ENCODE measurements around the gene ANKRD44. TPM values are rescaled to one million over a fixed set of nuclear protein-coding genes. Genes with fewer than 3 reads are reported as not detected.
"Not testable (repeated sequence)": the region's sequence is repeated elsewhere in the genome, so short reads cannot be mapped to it uniquely, and the experiment has no call there.

ANKRD44 gene
- total RNA-seq, 2 donors from 2014 or later: 57.8 to 93.4 TPM

DNA sequence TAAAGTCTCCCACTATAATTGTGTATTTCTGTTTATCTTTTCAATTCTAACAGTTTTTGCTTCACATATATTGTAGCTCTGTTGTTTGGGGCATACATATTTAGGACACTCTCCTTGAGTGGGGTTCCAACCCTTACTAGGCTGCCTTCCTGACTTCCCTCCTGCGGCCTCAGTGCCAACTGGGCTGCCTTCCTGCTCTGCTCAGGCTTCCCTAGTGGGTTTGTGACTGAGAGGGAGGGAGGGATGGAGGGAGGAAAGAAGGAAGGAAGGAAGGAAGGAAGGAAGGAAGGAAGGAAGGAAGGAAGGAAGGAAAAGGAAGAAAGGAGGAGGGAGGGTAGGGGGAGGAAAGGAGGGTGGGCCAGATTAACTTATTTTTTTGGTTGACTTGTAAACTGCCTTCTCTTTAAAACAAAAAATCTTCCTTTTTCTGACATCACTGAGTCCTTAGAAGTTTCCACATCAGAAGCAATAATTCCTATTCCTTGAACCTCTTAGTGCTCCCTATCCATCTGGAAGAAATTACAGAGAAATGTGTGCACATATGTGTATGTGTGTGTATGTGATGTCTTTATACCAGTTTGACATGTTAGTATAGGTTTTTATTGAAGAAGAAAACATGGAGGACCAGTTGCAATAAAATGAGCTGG lies 238.7 kb downstream of the ANKRD44 start:
- Histone ChIP-seq H3K9me3 (no peaks in the 10 kb centered on the region), H3K27me3 (replicated peaks; ENCODE audit: insufficient read depth) (no peaks in the 10 kb centered on the region), H3K4me3 (no peak overlapping the region), H3K36me3 (no peaks in the 10 kb centered on the region), H3K4me1 (ENCODE audit: control insufficient read depth in 1 of 2, low read depth in 2 of 2) (peaks cover 7 to 12% of the 10 kb centered on the region in 2 donors), H3K27ac (no peak overlapping the region)
- TF ChIP-seq, protein P1, sequence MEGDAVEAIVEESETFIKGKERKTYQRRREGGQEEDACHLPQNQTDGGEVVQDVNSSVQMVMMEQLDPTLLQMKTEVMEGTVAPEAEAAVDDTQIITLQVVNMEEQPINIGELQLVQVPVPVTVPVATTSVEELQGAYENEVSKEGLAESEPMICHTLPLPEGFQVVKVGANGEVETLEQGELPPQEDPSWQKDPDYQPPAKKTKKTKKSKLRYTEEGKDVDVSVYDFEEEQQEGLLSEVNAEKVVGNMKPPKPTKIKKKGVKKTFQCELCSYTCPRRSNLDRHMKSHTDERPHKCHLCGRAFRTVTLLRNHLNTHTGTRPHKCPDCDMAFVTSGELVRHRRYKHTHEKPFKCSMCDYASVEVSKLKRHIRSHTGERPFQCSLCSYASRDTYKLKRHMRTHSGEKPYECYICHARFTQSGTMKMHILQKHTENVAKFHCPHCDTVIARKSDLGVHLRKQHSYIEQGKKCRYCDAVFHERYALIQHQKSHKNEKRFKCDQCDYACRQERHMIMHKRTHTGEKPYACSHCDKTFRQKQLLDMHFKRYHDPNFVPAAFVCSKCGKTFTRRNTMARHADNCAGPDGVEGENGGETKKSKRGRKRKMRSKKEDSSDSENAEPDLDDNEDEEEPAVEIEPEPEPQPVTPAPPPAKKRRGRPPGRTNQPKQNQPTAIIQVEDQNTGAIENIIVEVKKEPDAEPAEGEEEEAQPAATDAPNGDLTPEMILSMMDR (IDR thresholded peaks at IDR 0.05): no peak
- ATAC-seq (ENCODE audit: insufficient number of reproducible peaks, low FRiP score, low read depth) (no peak), DNase-seq (ENCODE audit: low spot score) (no peak)

DNA sequence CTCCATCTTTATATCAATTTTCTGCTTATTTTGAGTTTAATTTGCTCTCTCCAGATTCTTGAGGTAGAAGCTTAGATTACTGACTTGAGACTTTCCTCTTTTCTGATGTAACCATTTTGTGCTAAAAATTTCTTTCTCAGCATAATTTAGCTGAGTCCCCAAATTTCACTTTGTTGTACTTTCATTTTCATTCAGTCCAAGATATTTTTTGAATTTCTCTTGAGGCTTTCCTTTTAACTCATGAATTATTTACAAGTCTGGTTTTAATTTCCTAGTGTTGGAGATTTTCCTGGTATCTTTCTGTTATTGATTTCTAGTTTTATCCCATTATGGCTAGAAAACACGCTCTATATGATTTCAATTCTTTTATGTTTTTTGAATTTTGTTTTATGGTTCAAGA lies 239.4 kb downstream of the ANKRD44 start:
- DNase-seq (ENCODE audit: low spot score) (no peak), ATAC-seq (ENCODE audit: insufficient number of reproducible peaks, low FRiP score, low read depth) (no peak)
- Histone ChIP-seq H3K9me3 (no peaks in the 10 kb centered on the region), H3K27me3 (replicated peaks; ENCODE audit: insufficient read depth) (no peaks in the 10 kb centered on the region), H3K4me1 (ENCODE audit: control insufficient read depth in 1 of 2, low read depth in 2 of 2) (peaks cover 7 to 12% of the 10 kb centered on the region in 2 donors), H3K27ac (no peak overlapping the region), H3K4me3 (no peak overlapping the region), H3K36me3 (no peaks in the 10 kb centered on the region)
- TF ChIP-seq, protein P1 (IDR thresholded peaks at IDR 0.05): no peak

DNA sequence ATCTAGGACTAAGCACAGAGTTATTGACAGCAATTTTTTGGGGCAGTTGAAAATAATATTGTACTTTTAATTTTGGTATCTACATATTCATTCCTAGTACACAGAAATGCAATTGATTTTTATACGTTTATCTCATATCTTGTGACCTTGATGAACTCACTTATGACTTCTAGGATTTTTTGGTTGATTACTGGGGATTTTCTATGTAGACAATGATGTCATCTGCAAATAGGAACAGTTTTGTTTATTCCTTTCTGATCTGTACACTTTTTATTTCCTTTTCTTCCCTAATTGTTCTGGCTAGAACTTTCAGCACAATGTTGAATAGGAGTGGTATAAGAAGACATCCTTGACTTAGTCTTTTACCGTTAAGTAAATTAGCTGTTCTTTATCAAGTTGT lies 240.6 kb downstream of the ANKRD44 start:
- Histone ChIP-seq H3K4me1 (ENCODE audit: control insufficient read depth in 1 of 2, low read depth in 2 of 2) (peaks cover 7 to 12% of the 10 kb centered on the region in 2 donors), H3K36me3 (no peaks in the 10 kb centered on the region), H3K27ac (no peak overlapping the region), H3K4me3 (no peak overlapping the region), H3K27me3 (replicated peaks; ENCODE audit: insufficient read depth) (no peaks in the 10 kb centered on the region), H3K9me3 (no peaks in the 10 kb centered on the region)
- ATAC-seq (ENCODE audit: insufficient number of reproducible peaks, low FRiP score, low read depth) (no peak), DNase-seq (ENCODE audit: low spot score) (no peak)
- TF ChIP-seq, protein P1 (IDR thresholded peaks at IDR 0.05): no peak

DNA sequence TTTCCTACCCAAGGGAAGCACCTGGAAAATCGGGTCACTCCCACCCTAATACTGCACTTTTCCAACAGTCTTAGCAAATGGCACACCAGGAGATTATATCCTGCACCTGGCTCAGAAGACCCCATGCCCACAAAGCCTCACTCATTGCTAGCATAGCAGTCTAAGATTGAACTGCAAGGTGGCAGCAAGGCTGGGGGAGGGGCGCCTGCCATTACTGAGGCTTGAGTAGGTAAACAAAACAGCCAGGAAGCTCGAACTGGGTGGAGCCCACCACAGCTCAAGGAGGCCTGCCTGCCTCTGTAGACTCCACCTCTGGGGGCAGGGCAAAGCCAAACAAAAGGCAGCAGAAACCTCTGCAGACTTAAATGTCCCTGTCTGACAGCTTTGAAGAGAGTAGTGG lies 248.0 kb downstream of the ANKRD44 start:
- H3K9me3 ChIP-seq; H3K4me1 ChIP-seq (ENCODE audit: control insufficient read depth in 1 of 2, low read depth in 2 of 2); H3K27ac ChIP-seq; DNase-seq (ENCODE audit: low spot score); H3K27me3 ChIP-seq (replicated peaks; ENCODE audit: insufficient read depth); ATAC-seq (ENCODE audit: insufficient number of reproducible peaks, low FRiP score, low read depth); H3K4me3 ChIP-seq; H3K36me3 ChIP-seq: not testable (repeated sequence)

DNA sequence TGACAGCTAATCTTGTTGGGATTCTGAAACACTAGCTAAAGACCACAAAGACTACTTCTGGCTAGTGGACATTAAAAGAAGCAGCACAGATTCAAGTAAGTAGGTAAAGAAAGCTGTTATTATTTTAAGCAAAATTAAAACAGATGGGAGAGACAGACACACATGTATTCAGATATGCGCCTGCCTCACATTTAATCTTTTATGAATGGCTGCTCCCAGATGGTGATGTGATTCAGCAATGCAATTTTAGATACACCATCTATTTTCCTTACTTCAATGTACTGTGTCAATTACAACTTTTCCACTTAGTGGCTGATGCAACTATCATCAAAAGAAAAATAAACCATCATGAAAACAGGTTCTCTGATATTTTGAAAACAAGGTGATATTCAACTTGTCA lies 251.1 kb downstream of the ANKRD44 start:
- H3K4me3 ChIP-seq: no peak overlapping the region
- no peaks in the 10 kb centered on the region for H3K4me1 ChIP-seq (ENCODE audit: control insufficient read depth in 1 of 2, low read depth in 2 of 2)
- peaks cover 5% of the 10 kb centered on the region for H3K36me3 ChIP-seq
- no peak for ATAC-seq (ENCODE audit: insufficient number of reproducible peaks, low FRiP score, low read depth)
- H3K27me3 ChIP-seq (replicated peaks; ENCODE audit: insufficient read depth): no peaks in the 10 kb centered on the region
- TF ChIP-seq, protein P1 (IDR thresholded peaks at IDR 0.05): no peak
- H3K27ac ChIP-seq: no peak overlapping the region
- H3K9me3 ChIP-seq: no peaks in the 10 kb centered on the region
- DNase-seq (ENCODE audit: low spot score): no peak

DNA sequence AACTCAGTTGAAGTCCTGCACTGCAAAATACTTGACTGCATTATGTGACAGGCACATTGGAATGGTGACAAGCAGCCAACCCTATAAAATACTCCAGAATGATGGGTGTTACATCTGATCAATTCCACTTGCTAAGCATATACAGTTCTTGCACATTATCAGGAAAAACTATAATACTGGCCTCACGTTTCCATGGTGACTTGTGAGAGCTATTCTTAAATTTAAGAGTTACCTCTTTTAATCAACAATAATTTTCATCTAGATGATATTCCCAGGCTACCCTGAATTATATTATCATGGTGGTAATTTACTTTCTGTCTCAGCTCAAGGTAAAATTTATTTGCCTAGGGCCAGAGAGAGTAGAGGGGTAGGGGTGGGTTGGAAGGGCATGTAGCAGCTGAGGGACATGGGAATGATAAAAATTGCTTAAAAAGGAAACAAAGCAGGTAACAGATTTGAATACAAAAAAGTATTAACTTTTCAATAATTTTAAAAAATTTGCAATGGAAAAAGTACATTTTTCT lies 251.7 kb downstream of the ANKRD44 start:
- no peak for ATAC-seq (ENCODE audit: insufficient number of reproducible peaks, low FRiP score, low read depth)

More for the DNA sequence above, 251.7 kb downstream of the ANKRD44 start:
- DNase-seq (ENCODE audit: low spot score): no peak
- Histone ChIP-seq H3K36me3 (peaks cover 5% of the 10 kb centered on the region), H3K9me3 (no peaks in the 10 kb centered on the region), H3K27me3 (replicated peaks; ENCODE audit: insufficient read depth) (no peaks in the 10 kb centered on the region), H3K27ac (no peak overlapping the region), H3K4me3 (no peak overlapping the region), H3K4me1 (ENCODE audit: control insufficient read depth in 1 of 2, low read depth in 2 of 2) (no peaks in the 10 kb centered on the region)
- TF ChIP-seq, protein P1 (IDR thresholded peaks at IDR 0.05): no peak
